ENCODE measurements around the gene RNF43. TPM values are rescaled to one million over a fixed set of nuclear protein-coding genes. Genes with fewer than 3 reads are reported as not detected.

RNF43 gene
- total and polyA plus RNA-seq, 2 of the 13 experiments (the other 11 are each of a cell fraction or from before 2014, with no cell fraction given), result 31.0 to 53.4 TPM

- no peak for TF ChIP-seq ZNF354B (CRISPR knock-in tag; IDR thresholded peaks at IDR 0.05)
- no peak for TF ChIP-seq PHF5A (CRISPR knock-in tag; IDR thresholded peaks at IDR 0.05; ENCODE audit: low read depth, unreplicated experiment)
- no peak for TF ChIP-seq THAP9 (CRISPR knock-in tag; IDR thresholded peaks at IDR 0.05; ENCODE audit: borderline replicate concordance)
- TF ChIP-seq PBX3 (CRISPR knock-in tag; IDR thresholded peaks at IDR 0.05; ENCODE audit: borderline replicate concordance), result no peak
- peak; percentile 91 for TF ChIP-seq MED13 (CRISPR knock-in tag; IDR thresholded peaks at IDR 0.05)
- TF ChIP-seq ZBTB4 (CRISPR knock-in tag; IDR thresholded peaks at IDR 0.05; ENCODE audit: borderline replicate concordance), result no peak
- TF ChIP-seq SCMH1 (CRISPR knock-in tag; IDR thresholded peaks at IDR 0.05; ENCODE audit: borderline replicate concordance), result no peak
- no peak for TF ChIP-seq ZNF784 (CRISPR knock-in tag; IDR thresholded peaks at IDR 0.05; ENCODE audit: borderline replicate concordance)
- peak; percentile 73; the same call in 1 of the 2 replicates for TF ChIP-seq NR2F2 (IDR thresholded peaks at IDR 0.05; ENCODE audit: borderline replicate concordance, low read depth)
- no peak for TF ChIP-seq RNF219 (CRISPR knock-in tag; IDR thresholded peaks at IDR 0.05)
- TF ChIP-seq HNF4G (IDR thresholded peaks at IDR 0.05; ENCODE audit: borderline replicate concordance, low read depth, low read length), result peak; percentile 83
- TF ChIP-seq HNF4G (CRISPR knock-in tag; IDR thresholded peaks at IDR 0.05; ENCODE audit: borderline replicate concordance, low read depth), result no peak; the same call in 1 of the 2 replicates
Observed at GRCh38 chr17:58394534-58395223, 22.7 kb downstream of the RNF43 start (continued).
